ENCODE data around the gene FREM2.

GRCh38 chr13:38879278-38879677 lies 192.4 kb downstream of the FREM2 start:
- TF ChIP-seq, protein P1, sequence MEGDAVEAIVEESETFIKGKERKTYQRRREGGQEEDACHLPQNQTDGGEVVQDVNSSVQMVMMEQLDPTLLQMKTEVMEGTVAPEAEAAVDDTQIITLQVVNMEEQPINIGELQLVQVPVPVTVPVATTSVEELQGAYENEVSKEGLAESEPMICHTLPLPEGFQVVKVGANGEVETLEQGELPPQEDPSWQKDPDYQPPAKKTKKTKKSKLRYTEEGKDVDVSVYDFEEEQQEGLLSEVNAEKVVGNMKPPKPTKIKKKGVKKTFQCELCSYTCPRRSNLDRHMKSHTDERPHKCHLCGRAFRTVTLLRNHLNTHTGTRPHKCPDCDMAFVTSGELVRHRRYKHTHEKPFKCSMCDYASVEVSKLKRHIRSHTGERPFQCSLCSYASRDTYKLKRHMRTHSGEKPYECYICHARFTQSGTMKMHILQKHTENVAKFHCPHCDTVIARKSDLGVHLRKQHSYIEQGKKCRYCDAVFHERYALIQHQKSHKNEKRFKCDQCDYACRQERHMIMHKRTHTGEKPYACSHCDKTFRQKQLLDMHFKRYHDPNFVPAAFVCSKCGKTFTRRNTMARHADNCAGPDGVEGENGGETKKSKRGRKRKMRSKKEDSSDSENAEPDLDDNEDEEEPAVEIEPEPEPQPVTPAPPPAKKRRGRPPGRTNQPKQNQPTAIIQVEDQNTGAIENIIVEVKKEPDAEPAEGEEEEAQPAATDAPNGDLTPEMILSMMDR (conservative IDR thresholded peaks at IDR 0.05; ENCODE audit: low read length) = no peak
- no peak for TF ChIP-seq EZH2phosphoT487 (IDR thresholded peaks at IDR 0.05; ENCODE audit: borderline replicate concordance, low read depth, low read length)

Measured in OCI-LY7 (cell line).